ENCODE results near the gene GRXCR1.

GRXCR1 gene

GRCh38 chr4:42927946-42928345 is 35.4 kb downstream of the GRXCR1 start:
- TF ChIP-seq, protein P1, sequence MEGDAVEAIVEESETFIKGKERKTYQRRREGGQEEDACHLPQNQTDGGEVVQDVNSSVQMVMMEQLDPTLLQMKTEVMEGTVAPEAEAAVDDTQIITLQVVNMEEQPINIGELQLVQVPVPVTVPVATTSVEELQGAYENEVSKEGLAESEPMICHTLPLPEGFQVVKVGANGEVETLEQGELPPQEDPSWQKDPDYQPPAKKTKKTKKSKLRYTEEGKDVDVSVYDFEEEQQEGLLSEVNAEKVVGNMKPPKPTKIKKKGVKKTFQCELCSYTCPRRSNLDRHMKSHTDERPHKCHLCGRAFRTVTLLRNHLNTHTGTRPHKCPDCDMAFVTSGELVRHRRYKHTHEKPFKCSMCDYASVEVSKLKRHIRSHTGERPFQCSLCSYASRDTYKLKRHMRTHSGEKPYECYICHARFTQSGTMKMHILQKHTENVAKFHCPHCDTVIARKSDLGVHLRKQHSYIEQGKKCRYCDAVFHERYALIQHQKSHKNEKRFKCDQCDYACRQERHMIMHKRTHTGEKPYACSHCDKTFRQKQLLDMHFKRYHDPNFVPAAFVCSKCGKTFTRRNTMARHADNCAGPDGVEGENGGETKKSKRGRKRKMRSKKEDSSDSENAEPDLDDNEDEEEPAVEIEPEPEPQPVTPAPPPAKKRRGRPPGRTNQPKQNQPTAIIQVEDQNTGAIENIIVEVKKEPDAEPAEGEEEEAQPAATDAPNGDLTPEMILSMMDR (IDR thresholded peaks at IDR 0.05): no peak

GRCh38 chr4:42928582-42928981 is 36.1 kb downstream of the GRXCR1 start:
- TF ChIP-seq, protein P1 (IDR thresholded peaks at IDR 0.05): no peak

- TF ChIP-seq, protein P1 (IDR thresholded peaks at IDR 0.05): no peak
Measured at GRCh38 chr4:42942216-42942615, 49.7 kb downstream of the GRXCR1 start.

GRCh38 chr4:42945874-42946273 is 53.4 kb downstream of the GRXCR1 start:
- TF ChIP-seq, protein P1 (IDR thresholded peaks at IDR 0.05): no peak

GRCh38 chr4:42953321-42953720 is 60.8 kb downstream of the GRXCR1 start:
- TF ChIP-seq, protein P1 (IDR thresholded peaks at IDR 0.05): no peak

DNA sequence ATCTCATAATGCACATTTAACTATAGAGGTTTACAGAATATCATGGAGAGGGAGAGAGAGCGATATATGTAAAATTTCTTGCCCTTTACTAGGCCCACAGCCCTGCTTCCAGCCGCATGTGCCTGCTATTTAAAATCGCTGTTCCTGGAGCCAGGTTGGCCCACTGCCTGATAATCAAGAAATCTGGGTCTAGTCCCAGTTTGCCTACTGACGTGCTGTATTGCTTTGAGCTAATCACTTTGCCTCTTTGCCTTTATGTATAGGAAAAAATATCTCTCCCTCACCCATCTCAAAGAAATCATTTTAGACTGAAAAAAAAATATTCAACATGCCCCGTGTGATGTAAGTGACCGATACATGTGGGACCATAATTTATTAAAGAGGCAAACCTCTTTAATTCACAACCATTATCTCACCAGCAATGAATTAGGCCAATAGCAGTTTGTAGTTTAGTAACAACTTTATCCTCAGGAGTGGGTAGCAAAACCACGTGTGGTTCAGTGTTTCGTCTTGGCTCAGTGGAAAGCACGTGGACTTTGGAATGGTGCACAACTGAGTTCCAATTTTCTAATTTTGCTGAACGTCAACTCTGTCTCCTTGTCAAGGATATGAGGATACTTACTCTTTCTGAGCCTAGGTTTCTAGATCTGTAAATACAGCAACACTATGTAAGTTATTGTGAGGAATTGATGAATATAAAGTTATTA is 62.6 kb downstream of the GRXCR1 start:
- TF ChIP-seq, protein P1 (IDR thresholded peaks at IDR 0.05): no peak

- TF ChIP-seq, protein P1 (IDR thresholded peaks at IDR 0.05): no peak
Measured at GRCh38 chr4:42955746-42956505, 63.4 kb downstream of the GRXCR1 start.

All from LNCAP (cell line).